GM12892 (cell line): ENCODE results near the gene STXBP5L.

Source experiments
- POLR2A ChIP-seq: IDR thresholded peaks from 2 replicates; pipeline ENCODE4 v1.6.1; 2011; ENCODE audit warnings: low read depth, low read length, control low read depth
- POLR2AphosphoS5 ChIP-seq: IDR thresholded peaks from 2 replicates; pipeline ENCODE4 v1.6.1; 2011; ENCODE audit warnings: low read depth, low read length, control low read depth
- TAF1 ChIP-seq: IDR thresholded peaks from 2 replicates; pipeline ENCODE4 v1.6.1; 2011; ENCODE audit warnings: low read depth, mild to moderate bottlenecking, control low read depth, low read length, borderline replicate concordance

DNA sequence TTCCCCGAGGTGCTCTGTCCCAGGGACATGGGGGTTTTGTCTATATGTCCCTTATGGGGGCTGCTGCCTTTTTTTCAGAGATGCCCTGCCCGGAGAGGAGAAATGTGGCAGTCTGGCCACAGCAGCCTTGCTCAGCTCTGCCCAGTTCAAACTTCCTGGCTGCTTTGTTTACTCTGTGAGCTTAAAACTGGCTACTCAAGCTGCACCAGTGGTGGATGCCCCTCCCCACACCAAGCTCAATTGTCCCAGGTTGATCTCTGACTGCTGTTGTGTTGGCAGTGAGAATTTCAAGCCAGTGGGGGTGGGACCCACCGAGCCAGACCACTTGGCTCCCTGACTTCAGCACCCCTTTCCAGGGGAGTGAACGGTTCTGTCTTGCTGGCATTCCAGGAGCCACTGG lies 188.9 kb downstream of the STXBP5L start:
- TF ChIP-seq POLR2A (no peak), TAF1 (no peak), POLR2AphosphoS5 (no peak)
